ENCODE measurements around the gene LYZL1. TPM values are rescaled to one million over a fixed set of nuclear protein-coding genes. Genes with fewer than 3 reads are reported as not detected.

Gene LYZL1
- total RNA-seq, 1 donor from 2014 or later = not detected

DNA sequence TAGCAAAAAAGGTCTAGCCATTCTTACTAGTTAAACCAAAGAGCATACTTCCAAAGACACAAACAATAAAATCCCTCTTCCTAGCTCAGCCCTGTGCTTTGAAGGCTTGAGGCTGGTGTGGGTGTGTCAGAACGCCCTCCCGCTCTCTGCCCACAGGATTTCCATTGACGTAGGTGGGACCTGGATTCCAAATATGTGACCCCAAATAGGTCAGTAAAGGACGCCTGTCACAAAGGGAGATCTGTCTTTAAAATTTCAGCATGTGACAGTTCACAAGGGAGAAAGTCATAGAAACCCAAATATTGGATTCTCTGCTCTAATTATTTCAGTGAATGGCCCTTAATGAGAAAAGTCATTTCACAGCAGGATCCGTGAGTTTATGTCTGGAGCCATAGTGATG lies 39.9 kb upstream of the LYZL1 start:
- H3K9me3 ChIP-seq (ENCODE audit: control insufficient read depth in 3 of 3, low read length in 3 of 3) = no peaks in the 10 kb centered on the region
- peaks cover 0 to 15% (median 0%) of the 10 kb centered on the region in 3 donors for H3K4me1 ChIP-seq (ENCODE audit: control insufficient read depth in 3 of 3, insufficient read depth in 3 of 3, low read length in 3 of 3)

DNA sequence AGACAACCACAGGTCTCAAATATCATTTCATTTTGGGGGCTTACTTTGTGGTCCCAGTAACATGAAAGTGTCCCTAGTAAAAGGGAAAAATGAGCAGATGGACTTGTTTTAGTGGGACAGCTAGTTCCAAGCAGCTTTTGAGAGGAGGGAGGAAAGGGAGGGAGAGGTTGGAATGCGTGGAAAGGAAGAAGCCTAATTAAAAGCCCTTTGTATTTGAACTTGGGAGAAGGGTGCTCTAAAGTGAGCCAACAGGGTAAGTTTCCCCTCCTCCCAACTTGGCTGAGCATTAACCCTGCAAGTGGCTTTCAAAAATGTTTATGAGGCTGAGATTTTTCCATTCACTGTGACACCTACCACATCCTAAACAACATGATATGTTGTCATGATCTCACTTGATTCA lies 38.8 kb upstream of the LYZL1 start:
- Histone ChIP-seq H3K27me3 (ENCODE audit: control insufficient read depth in 3 of 3, insufficient read depth in 3 of 3, low read length in 3 of 3) (peaks cover 0 to 17% (median 3%) of the 10 kb centered on the region in 3 donors), H3K36me3 (ENCODE audit: control insufficient read depth in 3 of 3, insufficient read depth in 3 of 3, low read length in 3 of 3) (no peaks in the 10 kb centered on the region), H3K9me3 (ENCODE audit: control insufficient read depth in 3 of 3, low read length in 3 of 3) (no peaks in the 10 kb centered on the region)

More for the DNA sequence above, 39.9 kb upstream of the LYZL1 start:
- H3K4me3 ChIP-seq (ENCODE audit: low read length in 3 of 3) = no peak overlapping the region
- H3K9ac ChIP-seq (ENCODE audit: low read depth in 1 of 3, low read length in 3 of 3) = no peak overlapping the region
- no peaks in the 10 kb centered on the region for H3K36me3 ChIP-seq (ENCODE audit: control insufficient read depth in 3 of 3, insufficient read depth in 3 of 3, low read length in 3 of 3)
- no peak overlapping the region for H3K27ac ChIP-seq (ENCODE audit: low read depth, low read length)
- H3K27me3 ChIP-seq (ENCODE audit: control insufficient read depth in 3 of 3, insufficient read depth in 3 of 3, low read length in 3 of 3) = peaks cover 0 to 17% (median 3%) of the 10 kb centered on the region in 3 donors

DNA sequence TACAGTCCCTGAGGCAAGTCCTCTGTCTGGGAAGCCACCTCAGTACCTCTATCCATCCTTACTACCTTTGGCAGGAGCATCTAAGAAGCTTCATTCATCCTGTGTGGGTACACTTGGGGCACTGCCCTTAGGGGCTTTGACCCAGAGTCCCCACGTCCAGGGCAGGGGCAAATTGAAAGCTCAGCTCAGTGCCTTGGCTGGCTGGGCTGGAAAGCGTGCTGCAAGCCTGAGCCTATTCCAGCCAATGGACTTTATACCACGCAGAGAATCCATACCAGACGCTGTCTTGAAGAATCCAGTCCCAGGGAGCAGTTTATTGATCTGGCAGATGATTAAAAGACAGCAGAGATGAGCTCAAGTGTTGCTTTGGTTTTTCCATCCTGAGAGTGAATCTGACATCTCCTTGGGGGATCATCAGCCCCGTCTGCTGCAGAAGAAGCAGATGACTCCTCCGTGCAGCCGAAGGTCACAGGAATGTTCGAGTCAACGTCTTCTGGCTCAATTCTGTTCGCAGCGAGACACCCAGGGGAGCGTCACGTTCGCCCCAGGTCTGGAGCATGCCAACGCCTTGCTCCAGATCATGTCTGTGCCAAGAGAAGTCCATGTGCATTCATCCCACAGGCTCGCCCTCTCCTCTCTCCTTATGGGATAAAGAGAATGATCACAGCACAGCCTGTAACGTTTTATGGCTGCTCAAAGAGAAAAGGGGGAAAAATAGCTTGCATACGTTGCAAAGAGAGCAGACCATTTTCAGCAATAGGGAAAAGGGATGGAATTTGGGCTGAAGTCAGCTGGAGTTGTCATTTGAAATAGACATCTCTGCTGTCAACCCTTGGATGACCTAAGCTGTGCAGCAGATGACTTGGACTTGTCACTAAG lies 35.8 kb upstream of the LYZL1 start:
- Histone ChIP-seq H3K9me3 (ENCODE audit: control insufficient read depth in 3 of 3, low read length in 3 of 3) (no peaks in the 10 kb centered on the region), H3K27me3 (ENCODE audit: control insufficient read depth in 3 of 3, insufficient read depth in 3 of 3, low read length in 3 of 3) (peaks cover 0 to 17% (median 0%) of the 10 kb centered on the region in 3 donors), H3K4me1 (ENCODE audit: control insufficient read depth in 3 of 3, insufficient read depth in 3 of 3, low read length in 3 of 3) (peaks cover 10 to 19% (median 11%) of the 10 kb centered on the region in 3 donors), H3K27ac (ENCODE audit: low read depth, low read length) (no peak overlapping the region), H3K4me3 (ENCODE audit: low read length in 3 of 3) (peak overlapping the region in 1 of 3 donors; percentile 14), H3K9ac (ENCODE audit: low read depth in 1 of 3, low read length in 3 of 3) (no peak overlapping the region), H3K36me3 (ENCODE audit: control insufficient read depth in 3 of 3, insufficient read depth in 3 of 3, low read length in 3 of 3) (no peaks in the 10 kb centered on the region)

More for the DNA sequence above, 38.8 kb upstream of the LYZL1 start:
- H3K9ac ChIP-seq (ENCODE audit: low read depth in 1 of 3, low read length in 3 of 3) = no peak overlapping the region
- H3K4me3 ChIP-seq (ENCODE audit: low read length in 3 of 3) = no peak overlapping the region
- H3K4me1 ChIP-seq (ENCODE audit: control insufficient read depth in 3 of 3, insufficient read depth in 3 of 3, low read length in 3 of 3) = peaks cover 0 to 15% (median 0%) of the 10 kb centered on the region in 3 donors
- no peak overlapping the region for H3K27ac ChIP-seq (ENCODE audit: low read depth, low read length)

GRCh38 chr10:29253690-29254029 lies 35.2 kb upstream of the LYZL1 start:
- no peaks in the 10 kb centered on the region for H3K9me3 ChIP-seq (ENCODE audit: control insufficient read depth in 3 of 3, low read length in 3 of 3)
- H3K36me3 ChIP-seq (ENCODE audit: control insufficient read depth in 3 of 3, insufficient read depth in 3 of 3, low read length in 3 of 3) = no peaks in the 10 kb centered on the region
- peaks cover 0 to 17% (median 0%) of the 10 kb centered on the region in 3 donors for H3K27me3 ChIP-seq (ENCODE audit: control insufficient read depth in 3 of 3, insufficient read depth in 3 of 3, low read length in 3 of 3)
- no peak overlapping the region for H3K9ac ChIP-seq (ENCODE audit: low read depth in 1 of 3, low read length in 3 of 3)
- H3K27ac ChIP-seq (ENCODE audit: low read depth, low read length) = no peak overlapping the region
- no peak overlapping the region for H3K4me3 ChIP-seq (ENCODE audit: low read length in 3 of 3)
- H3K4me1 ChIP-seq (ENCODE audit: control insufficient read depth in 3 of 3, insufficient read depth in 3 of 3, low read length in 3 of 3) = peaks cover 12 to 20% (median 12%) of the 10 kb centered on the region in 3 donors

DNA sequence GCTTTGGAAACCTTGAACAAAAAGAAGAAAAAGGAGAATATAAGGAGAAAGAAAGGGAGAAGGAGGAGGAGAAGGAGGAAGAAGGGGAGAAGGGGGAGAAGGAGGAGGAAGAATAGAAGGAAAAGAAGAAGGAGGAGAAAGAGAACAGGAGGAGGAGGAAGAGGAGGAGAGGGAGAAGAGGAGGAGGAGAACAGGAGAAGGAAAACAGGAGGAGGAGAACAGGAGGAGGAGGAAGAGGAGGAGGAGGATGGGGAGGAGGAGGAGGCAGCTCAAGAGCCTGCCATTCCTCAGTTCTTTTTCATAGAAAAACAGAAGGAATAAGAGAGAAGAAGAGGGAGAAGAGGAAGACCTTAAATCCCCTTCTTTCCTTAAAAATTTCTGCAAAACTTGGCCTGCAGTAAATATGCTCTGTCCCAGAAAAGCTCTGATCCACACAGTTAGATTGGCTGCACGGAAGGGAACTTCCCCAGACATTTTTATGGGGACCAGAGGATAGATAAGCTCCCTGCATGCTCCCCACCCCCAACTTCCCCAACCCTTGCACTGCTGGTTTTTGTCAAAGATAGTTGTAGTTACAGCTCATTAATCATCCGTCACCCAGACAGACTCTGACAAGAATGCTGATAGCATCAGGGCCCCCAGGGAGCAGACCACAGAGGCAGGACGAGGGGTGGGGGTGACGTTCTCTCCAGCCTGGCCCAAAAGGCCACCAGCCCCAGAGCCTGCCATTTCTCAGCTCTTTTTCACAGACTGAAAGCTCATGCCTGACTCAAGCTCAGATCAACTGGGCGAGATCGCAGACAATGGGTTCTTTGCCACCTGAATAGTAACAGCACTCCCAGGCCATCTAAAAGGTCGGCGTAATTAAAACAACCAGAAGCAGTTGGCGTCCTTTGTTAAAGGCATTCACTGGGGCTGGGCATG lies 34.5 kb upstream of the LYZL1 start:
- H3K27me3 ChIP-seq (ENCODE audit: control insufficient read depth in 3 of 3, insufficient read depth in 3 of 3, low read length in 3 of 3) = peaks cover 0 to 15% (median 0%) of the 10 kb centered on the region in 3 donors
- no peaks in the 10 kb centered on the region for H3K36me3 ChIP-seq (ENCODE audit: control insufficient read depth in 3 of 3, insufficient read depth in 3 of 3, low read length in 3 of 3)
- no peaks in the 10 kb centered on the region for H3K9me3 ChIP-seq (ENCODE audit: control insufficient read depth in 3 of 3, low read length in 3 of 3)
- H3K27ac ChIP-seq (ENCODE audit: low read depth, low read length) = no peak overlapping the region
- peaks cover 12 to 20% (median 12%) of the 10 kb centered on the region in 3 donors for H3K4me1 ChIP-seq (ENCODE audit: control insufficient read depth in 3 of 3, insufficient read depth in 3 of 3, low read length in 3 of 3)
- no peak overlapping the region for H3K4me3 ChIP-seq (ENCODE audit: low read length in 3 of 3)
- no peak overlapping the region for H3K9ac ChIP-seq (ENCODE audit: low read depth in 1 of 3, low read length in 3 of 3)

DNA sequence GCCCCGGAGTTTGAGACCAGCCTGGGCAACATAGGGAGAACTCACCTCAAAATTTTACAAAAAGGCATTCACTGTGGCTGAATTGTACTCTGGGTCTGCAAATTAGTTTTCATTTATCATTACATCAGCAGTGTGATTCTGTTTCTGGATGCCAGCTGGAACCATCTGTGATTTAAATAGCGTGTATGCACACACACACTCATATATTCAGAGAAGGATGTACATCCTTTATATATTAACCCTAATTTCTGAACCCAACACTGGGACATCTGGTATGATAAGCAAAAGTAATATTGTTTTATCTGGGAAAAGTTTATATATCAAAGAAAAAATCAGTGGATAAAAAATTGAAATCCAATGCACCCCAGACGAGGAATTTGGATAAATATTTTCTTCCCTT lies 33.8 kb upstream of the LYZL1 start:
- Histone ChIP-seq H3K4me1 (ENCODE audit: control insufficient read depth in 3 of 3, insufficient read depth in 3 of 3, low read length in 3 of 3) (peaks cover 12 to 20% (median 12%) of the 10 kb centered on the region in 3 donors), H3K27ac (ENCODE audit: low read depth, low read length) (no peak overlapping the region), H3K9ac (ENCODE audit: low read depth in 1 of 3, low read length in 3 of 3) (no peak overlapping the region), H3K4me3 (ENCODE audit: low read length in 3 of 3) (no peak overlapping the region), H3K9me3 (ENCODE audit: control insufficient read depth in 3 of 3, low read length in 3 of 3) (no peaks in the 10 kb centered on the region), H3K36me3 (ENCODE audit: control insufficient read depth in 3 of 3, insufficient read depth in 3 of 3, low read length in 3 of 3) (no peaks in the 10 kb centered on the region), H3K27me3 (ENCODE audit: control insufficient read depth in 3 of 3, insufficient read depth in 3 of 3, low read length in 3 of 3) (peaks cover 0 to 15% (median 0%) of the 10 kb centered on the region in 3 donors)

- Histone ChIP-seq H3K4me1 (ENCODE audit: control insufficient read depth in 3 of 3, insufficient read depth in 3 of 3, low read length in 3 of 3) (peaks cover 12 to 20% (median 12%) of the 10 kb centered on the region in 3 donors), H3K9me3 (ENCODE audit: control insufficient read depth in 3 of 3, low read length in 3 of 3) (no peaks in the 10 kb centered on the region), H3K4me3 (ENCODE audit: low read length in 3 of 3) (no peak overlapping the region), H3K9ac (ENCODE audit: low read depth in 1 of 3, low read length in 3 of 3) (no peak overlapping the region), H3K36me3 (ENCODE audit: control insufficient read depth in 3 of 3, insufficient read depth in 3 of 3, low read length in 3 of 3) (no peaks in the 10 kb centered on the region), H3K27ac (ENCODE audit: low read depth, low read length) (no peak overlapping the region), H3K27me3 (ENCODE audit: control insufficient read depth in 3 of 3, insufficient read depth in 3 of 3, low read length in 3 of 3) (peaks cover 0 to 12% (median 0%) of the 10 kb centered on the region in 3 donors)
These were observed 32.9 kb upstream of the LYZL1 start for GRCh38 chr10:29256019-29256418.

DNA sequence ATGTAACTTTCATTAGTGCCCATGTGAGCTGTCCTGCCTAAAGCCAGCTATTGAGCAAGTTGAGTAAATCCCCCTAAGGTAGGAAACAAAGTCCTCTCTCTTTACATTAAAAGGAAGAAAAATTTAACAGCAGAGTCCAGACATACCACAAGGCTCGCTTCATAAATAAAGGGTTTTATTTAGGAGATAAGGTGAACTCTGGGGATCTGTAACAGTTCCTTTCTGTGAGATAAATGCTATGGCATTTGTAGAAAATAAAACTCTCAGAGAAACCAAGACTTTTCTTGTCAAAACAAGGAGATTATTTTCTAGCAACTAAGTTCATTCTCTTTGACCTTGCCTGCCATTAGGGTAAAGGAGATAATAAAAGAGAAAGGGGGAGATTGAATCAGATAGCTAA lies 32.3 kb upstream of the LYZL1 start:
- peaks cover 0 to 9% (median 0%) of the 10 kb centered on the region in 3 donors for H3K27me3 ChIP-seq (ENCODE audit: control insufficient read depth in 3 of 3, insufficient read depth in 3 of 3, low read length in 3 of 3)
- no peaks in the 10 kb centered on the region for H3K9me3 ChIP-seq (ENCODE audit: control insufficient read depth in 3 of 3, low read length in 3 of 3)
- H3K4me3 ChIP-seq (ENCODE audit: low read length in 3 of 3) = no peak overlapping the region
- no peak overlapping the region for H3K9ac ChIP-seq (ENCODE audit: low read depth in 1 of 3, low read length in 3 of 3)
- H3K4me1 ChIP-seq (ENCODE audit: control insufficient read depth in 3 of 3, insufficient read depth in 3 of 3, low read length in 3 of 3) = peaks cover 12 to 20% (median 12%) of the 10 kb centered on the region in 3 donors
- no peak overlapping the region for H3K27ac ChIP-seq (ENCODE audit: low read depth, low read length)
- no peaks in the 10 kb centered on the region for H3K36me3 ChIP-seq (ENCODE audit: control insufficient read depth in 3 of 3, insufficient read depth in 3 of 3, low read length in 3 of 3)

DNA sequence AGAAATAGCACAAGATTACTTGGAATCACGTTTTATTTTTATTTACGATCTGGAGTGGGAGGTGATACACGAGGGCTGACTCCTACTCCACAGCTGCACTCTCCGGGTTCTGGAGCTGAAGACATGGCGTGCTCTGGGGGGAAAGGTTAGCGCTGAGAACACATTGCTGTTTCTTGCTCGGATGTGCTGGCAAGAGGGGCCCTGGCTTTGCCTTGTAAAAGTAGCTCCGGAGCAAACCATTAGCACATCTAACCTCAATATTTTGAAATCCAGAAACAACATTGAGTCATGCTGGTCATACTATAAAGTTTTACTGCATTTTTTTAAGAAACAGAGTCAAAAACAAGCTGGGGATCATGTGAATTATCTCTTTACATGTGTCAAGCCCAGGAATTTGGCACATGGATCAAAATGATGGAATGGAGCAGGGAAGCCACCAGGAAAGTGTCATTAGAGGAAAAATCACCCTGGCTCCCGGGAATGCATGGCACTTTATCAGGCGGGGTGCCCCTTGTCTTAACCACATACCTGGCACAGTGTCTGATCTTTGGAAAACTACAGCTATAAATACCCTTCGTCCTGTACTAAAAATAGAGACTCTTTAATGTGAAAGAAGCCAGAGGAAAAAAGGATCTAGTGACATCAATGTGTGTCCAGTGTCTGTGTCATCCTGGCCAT lies 31.6 kb upstream of the LYZL1 start:
- Histone ChIP-seq H3K36me3 (ENCODE audit: control insufficient read depth in 3 of 3, insufficient read depth in 3 of 3, low read length in 3 of 3) (no peaks in the 10 kb centered on the region), H3K27me3 (ENCODE audit: control insufficient read depth in 3 of 3, insufficient read depth in 3 of 3, low read length in 3 of 3) (peaks cover 0 to 14% (median 0%) of the 10 kb centered on the region in 3 donors), H3K9ac (ENCODE audit: low read depth in 1 of 3, low read length in 3 of 3) (peak overlapping the region in 1 of 3 donors; percentile 36), H3K4me3 (ENCODE audit: low read length in 3 of 3) (peak overlapping the region in 2 of 3 donors; percentile 27 to 33), H3K4me1 (ENCODE audit: control insufficient read depth in 3 of 3, insufficient read depth in 3 of 3, low read length in 3 of 3) (peaks cover 12 to 20% (median 12%) of the 10 kb centered on the region in 3 donors), H3K9me3 (ENCODE audit: control insufficient read depth in 3 of 3, low read length in 3 of 3) (no peaks in the 10 kb centered on the region), H3K27ac (ENCODE audit: low read depth, low read length) (peak overlapping the region; percentile 57)

Data from skeletal muscle tissue (tissue), 4 donors.